Smooth muscle cell (in vitro differentiated cells): ENCODE results near the gene SNRPA1. TPM values are rescaled to one million over a fixed set of nuclear protein-coding genes. Genes with fewer than 3 reads are reported as not detected.

ENCODE experiments used
- DNase-seq: peaks from one replicate; lab custom pipeline; 2025; ENCODE audit not compliant: unreplicated experiment; lab: John Stamatoyannopoulos, UW
- H2AFZ ChIP-seq: fragments of 200-600 bp; sonication (generic); 2 replicates; pipeline ENCODE4 v1.6.0; 2016; ENCODE audit warnings: antibody characterized with exemption, low read depth, mild to moderate bottlenecking
- H3F3A ChIP-seq: fragments of 200-600 bp; sonication (generic); 2 replicates; pipeline ENCODE4 v1.6.0; 2017; ENCODE audit warnings: antibody characterized with exemption, low read depth
- H3K27ac ChIP-seq: fragments of 200-600 bp; sonication (generic); 2 replicates; pipeline ENCODE4 v1.5.1; 2016; ENCODE audit warnings: low read depth, mild to moderate bottlenecking
- H3K27me3 ChIP-seq: fragments of 200-600 bp; sonication (generic); 2 replicates; pipeline ENCODE4 v1.6.1; 2016; ENCODE audit warnings: low read depth, mild to moderate bottlenecking
- H3K36me3 ChIP-seq: fragments of 200-600 bp; sonication (generic); 2 replicates; pipeline ENCODE4 v1.5.1; 2016; ENCODE audit warnings: low read depth
- H3K4me1 ChIP-seq: fragments of 200-600 bp; sonication (generic); 2 replicates; pipeline ENCODE4 v1.5.1; 2016; ENCODE audit warnings: low read depth
- H3K4me2 ChIP-seq: fragments of 200-600 bp; sonication (generic); 2 replicates; pipeline ENCODE4 v1.6.0; 2016; ENCODE audit warnings: mild to moderate bottlenecking
- H3K4me3 ChIP-seq: fragments of 200-600 bp; sonication (generic); 2 replicates; pipeline ENCODE4 v1.5.1; 2016; ENCODE audit warnings: mild to moderate bottlenecking
- H3K79me2 ChIP-seq: fragments of 200-600 bp; sonication (generic); 2 replicates; pipeline ENCODE4 v1.6.0; 2016; ENCODE audit warnings: low read depth, mild to moderate bottlenecking
- H3K9ac ChIP-seq: fragments of 200-600 bp; sonication (generic); 2 replicates; pipeline ENCODE4 v1.6.0; 2016; ENCODE audit warnings: low read depth
- H3K9me3 ChIP-seq: fragments of 200-600 bp; sonication (generic); replicated peaks from 2 replicates; pipeline ENCODE4 v1.5.1; 2016; ENCODE audit warnings: low read depth
- H4K20me1 ChIP-seq: fragments of 200-600 bp; sonication (generic); 2 replicates; pipeline ENCODE4 v1.6.0; 2016; ENCODE audit warnings: low read depth
- CTCF ChIP-seq: fragments of 200-600 bp; sonication (generic); IDR thresholded peaks from 2 replicates; pipeline ENCODE4 v1.5.1; 2017; ENCODE audit warnings: borderline replicate concordance, mild to moderate bottlenecking, antibody characterized with exemption; ENCODE audit not compliant: insufficient read depth, poor library complexity, severe bottlenecking
- WGBS: methylation state at CpG from one replicate; pipeline ENCODE4 v1.1.7; 2016; ENCODE audit warnings: low lambda C conversion rate; 5-methylcytosine and 5-hydroxymethylcytosine counted together
- polyA plus RNA-seq: library from polyadenylated mRNA; unstranded; fragments of >200 nt; fragmentation: Nextera tagmentation; extraction: Ambion mirVana; gene quantifications from 2 replicates; pipeline ENCODE4 v1.2.1, GENCODE V29; 2016
- total RNA-seq: library from RNA; depleted of rRNA; stranded (reverse); fragments of >200 nt; gene quantifications from 2 replicates; pipeline ENCODE4 v1.2.3, GENCODE V29; 2014

Gene SNRPA1
- total RNA-seq (24.0 and 47.1 TPM in 2 replicates), polyA plus RNA-seq (96.9 and 99.0 TPM in 2 replicates)

GRCh38 chr15:101294731-101295606, at the start of gene SNRPA1:
Gene SNRPA1, minus strand, starts transcription at chr15:101295248. Its CDS starts 70 bp downstream, at chr15:101295178.
- peaks cover 44% of the 10 kb centered on the region for H4K20me1 ChIP-seq
- peak within 1 kb of the TSS; percentile 93 for H3K4me2 ChIP-seq
- 1% methylated on average over 87 of the region's 87 CpGs for WGBS
- H3K79me2 ChIP-seq: peaks cover 49% of the 10 kb centered on the region
- H3K9ac ChIP-seq: peak within 1 kb of the TSS; percentile 87
- peak within 1 kb of the TSS; percentile 94 for H2AFZ ChIP-seq
- H3K36me3 ChIP-seq: peaks cover 3% of the 10 kb centered on the region
- no peak for TF ChIP-seq CTCF
- no peaks in the 10 kb centered on the region for H3K27me3 ChIP-seq
- H3K4me1 ChIP-seq: peaks cover 19% of the 10 kb centered on the region
- peak; percentile 93 for DNase-seq
- no peaks in the 10 kb centered on the region for H3F3A ChIP-seq
- peak within 1 kb of the TSS; percentile 85 for H3K27ac ChIP-seq
- H3K9me3 ChIP-seq: no peaks in the 10 kb centered on the region
- peak within 1 kb of the TSS; percentile 82 for H3K4me3 ChIP-seq

GRCh38 chr15:101342056-101342455, 47.0 kb upstream of the SNRPA1 start:
- H3K9me3 ChIP-seq: no peaks in the 10 kb centered on the region
- TF ChIP-seq CTCF: no peak
- no peaks in the 10 kb centered on the region for H3K36me3 ChIP-seq
- H4K20me1 ChIP-seq: no peaks in the 10 kb centered on the region
- no peaks in the 10 kb centered on the region for H3K27me3 ChIP-seq
- no peaks in the 10 kb centered on the region for H3K79me2 ChIP-seq
- H3K9ac ChIP-seq: no peak overlapping the region
- no peak overlapping the region for H3K27ac ChIP-seq
- no peak overlapping the region for H2AFZ ChIP-seq
- no peaks in the 10 kb centered on the region for H3K4me1 ChIP-seq
- H3K4me2 ChIP-seq: no peak overlapping the region
- no peaks in the 10 kb centered on the region for H3F3A ChIP-seq
- no peak overlapping the region for H3K4me3 ChIP-seq
- DNase-seq: no peak

- Histone ChIP-seq H3K79me2 (no peaks in the 10 kb centered on the region), H4K20me1 (no peaks in the 10 kb centered on the region), H2AFZ (no peak overlapping the region), H3K4me1 (no peaks in the 10 kb centered on the region), H3K4me3 (no peak overlapping the region), H3K36me3 (no peaks in the 10 kb centered on the region), H3K4me2 (no peak overlapping the region), H3K27ac (no peak overlapping the region), H3K9me3 (no peaks in the 10 kb centered on the region), H3K9ac (no peak overlapping the region), H3K27me3 (no peaks in the 10 kb centered on the region), H3F3A (no peaks in the 10 kb centered on the region)
- no peak for DNase-seq
- WGBS: 71% methylated on average over 1 of the region's 1 CpG
- no peak for TF ChIP-seq CTCF
Observed at GRCh38 chr15:101338502-101339057, 43.5 kb upstream of the SNRPA1 start.
